GM21825 (cell line): ENCODE data around the gene SLC44A5.
"Not testable (repeated sequence)": the region's sequence is repeated elsewhere in the genome, so short reads cannot be mapped to it uniquely, and the experiment has no call there.

Experiments
- ATAC-seq: cut with Tn5 transposase; IDR thresholded peaks from one replicate; pipeline ENCODE4 v1.9.1; 2021; ENCODE audit warnings: mild to moderate bottlenecking, moderate library complexity; ENCODE audit not compliant: unreplicated experiment

SLC44A5 gene

GRCh38 chr1:75469586-75470173, 141.2 kb downstream of the SLC44A5 start:
- ATAC-seq: no peak

DNA sequence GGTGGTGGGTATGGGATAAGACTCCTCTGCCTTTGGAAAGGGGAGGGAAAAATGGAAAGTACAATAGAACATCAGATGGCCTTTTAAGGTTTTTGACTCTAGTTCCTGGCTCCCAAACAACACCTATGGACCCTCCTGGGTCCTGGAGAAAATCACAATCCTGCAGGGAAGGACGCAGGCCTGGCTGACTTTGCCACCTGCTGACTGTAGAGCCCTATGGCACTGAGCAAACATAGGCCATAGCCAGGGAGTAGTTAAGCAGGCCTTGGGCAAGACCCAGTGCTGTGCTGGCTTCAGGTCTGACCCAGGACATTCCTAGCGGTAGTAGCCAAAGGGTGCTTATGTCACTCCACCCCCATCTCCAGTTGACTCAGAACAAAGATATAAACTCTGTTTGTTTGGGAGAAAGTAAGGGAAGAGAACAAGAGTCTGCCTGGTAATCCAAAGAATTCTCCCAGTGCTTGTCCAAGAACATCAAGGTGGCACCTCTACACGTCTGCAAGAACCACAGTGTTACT, 149.0 kb downstream of the SLC44A5 start:
- ATAC-seq: no peak

DNA sequence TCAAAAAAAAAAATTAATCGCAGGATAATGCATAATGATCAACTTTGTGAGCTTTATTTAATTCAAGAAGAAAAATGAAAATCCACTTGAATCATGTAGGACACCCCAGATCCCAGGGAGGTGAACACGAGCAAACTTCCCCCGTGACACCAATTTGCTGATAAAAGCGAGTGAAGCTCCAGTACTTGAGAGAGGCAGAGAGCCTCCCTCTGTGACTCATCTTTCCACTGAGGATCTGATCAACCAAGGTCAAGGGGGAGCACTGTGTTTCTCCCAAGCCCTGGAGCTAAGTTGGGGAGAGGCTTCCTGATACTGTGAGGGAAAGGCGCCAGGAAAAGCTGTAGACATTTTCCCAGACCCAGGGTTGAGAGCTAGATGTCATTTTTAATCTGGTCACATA, 160.9 kb downstream of the SLC44A5 start:
- no peak for ATAC-seq

DNA sequence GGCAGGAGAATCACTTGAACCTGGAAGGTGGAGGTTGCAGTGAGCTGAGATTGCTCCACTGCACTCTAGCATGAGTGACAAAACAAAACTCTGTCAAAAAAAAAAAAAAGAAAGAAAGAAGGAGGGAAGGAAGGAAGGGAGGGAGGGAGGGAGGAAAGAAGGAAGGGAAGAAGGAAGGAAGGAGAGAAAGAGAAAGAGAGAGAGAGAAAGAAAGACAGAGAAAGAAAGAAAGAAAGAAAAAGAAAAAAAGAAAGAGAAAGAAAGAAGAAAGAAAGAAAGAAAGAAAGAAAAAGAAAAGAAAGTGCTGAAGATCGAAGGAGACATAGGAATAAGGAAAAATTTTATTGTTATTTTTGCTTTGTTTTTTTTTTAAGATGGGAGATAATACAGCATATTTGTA, 166.7 kb downstream of the SLC44A5 start:
- ATAC-seq: no peak

- ATAC-seq: no peak
These were observed 170.6 kb downstream of the SLC44A5 start for GRCh38 chr1:75440274-75440673.

- ATAC-seq: no peak
These were observed 172.6 kb downstream of the SLC44A5 start for GRCh38 chr1:75438355-75438754.

DNA sequence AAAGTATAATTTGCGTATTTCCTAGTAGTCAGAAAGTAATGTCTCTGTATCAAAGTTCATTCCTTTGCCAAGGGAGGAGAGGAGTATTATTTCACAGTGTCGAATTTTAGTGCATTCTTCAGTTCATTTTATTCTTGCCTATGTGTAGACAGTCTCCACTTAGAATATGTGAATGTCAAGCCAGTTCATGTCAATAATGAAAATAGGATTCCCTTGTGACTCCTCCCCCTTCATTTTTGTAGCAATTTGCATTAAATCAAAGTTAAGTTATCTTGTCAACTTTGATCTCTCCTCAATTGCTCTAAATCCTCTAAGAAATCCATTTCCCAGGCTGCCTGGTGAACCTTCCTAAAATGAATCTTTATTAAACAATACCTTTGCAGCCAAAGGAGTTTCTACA, 179.1 kb downstream of the SLC44A5 start:
- no peak for ATAC-seq

DNA sequence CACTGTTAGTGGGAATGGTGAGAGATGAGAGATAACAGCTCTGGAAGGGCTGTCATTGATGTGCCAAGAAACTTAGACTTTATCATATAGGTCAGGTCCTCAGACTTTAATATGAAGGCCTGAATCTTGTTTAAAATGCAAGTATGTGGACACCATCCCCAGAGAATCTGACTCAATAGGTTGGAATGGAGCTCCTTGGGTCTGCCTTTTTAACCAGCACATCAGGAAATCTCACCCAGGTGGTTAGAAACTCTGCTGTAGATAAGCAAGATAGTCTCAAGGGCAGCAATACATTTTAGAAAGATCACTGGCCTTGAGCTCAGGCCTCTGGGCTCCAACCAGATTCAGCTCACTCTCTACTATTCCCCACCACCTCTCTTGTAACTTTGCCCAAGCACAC, 180.4 kb downstream of the SLC44A5 start:
- ATAC-seq: no peak

DNA sequence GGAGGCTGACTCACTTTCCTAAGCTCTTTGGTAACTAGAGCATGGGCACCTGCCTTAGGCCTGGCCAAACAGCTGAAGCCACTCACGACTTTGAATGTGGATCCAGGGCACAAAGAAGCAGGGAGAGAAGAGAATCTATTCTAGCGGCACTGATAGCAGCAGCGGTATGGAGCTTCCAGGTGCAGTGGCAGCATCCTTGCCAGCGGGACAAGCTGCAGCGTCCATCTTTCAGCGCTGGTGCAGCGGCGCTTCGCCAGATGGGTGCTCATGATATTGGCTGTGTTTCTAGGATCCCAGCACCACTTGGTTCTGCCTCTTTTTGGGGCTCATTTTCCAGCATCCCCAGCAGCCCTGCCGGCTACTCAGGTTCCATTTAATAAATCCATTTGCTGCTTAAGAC, 184.2 kb downstream of the SLC44A5 start:
- ATAC-seq: no peak

DNA sequence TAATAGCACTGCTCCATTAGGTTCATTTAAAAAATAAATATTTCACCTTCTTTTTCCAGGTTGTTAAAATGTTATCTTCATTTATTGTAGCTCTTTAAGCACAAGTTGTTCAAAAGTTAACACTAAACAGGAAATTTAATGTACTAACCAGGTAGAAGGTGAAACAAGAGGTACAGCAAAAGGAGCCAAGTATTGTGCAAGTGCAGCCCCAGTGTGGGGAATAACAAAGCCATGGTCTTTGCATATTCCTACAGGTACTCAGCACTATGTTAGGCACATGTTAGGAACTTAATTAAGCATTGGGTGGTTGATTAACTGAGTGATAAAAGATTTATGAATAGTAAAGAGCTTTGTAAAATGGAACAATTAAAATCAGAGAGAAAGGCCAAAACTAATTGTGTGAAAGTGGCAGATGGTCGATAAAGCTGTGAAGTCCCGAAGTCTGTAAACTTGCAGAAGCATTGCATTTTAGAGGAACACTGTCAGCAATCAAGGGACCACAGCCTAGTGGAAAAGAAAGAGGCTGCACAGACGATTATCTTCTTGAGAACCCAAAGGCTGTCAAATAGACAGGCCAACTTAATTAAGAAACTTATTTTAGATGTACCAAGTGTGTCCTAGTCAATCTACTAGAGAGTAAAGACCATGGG, 185.8 kb downstream of the SLC44A5 start:
- no peak for ATAC-seq

GRCh38 chr1:75423616-75424015, 187.3 kb downstream of the SLC44A5 start:
- no peak for ATAC-seq

GRCh38 chr1:75423136-75423535, 187.8 kb downstream of the SLC44A5 start:
- ATAC-seq: no peak

DNA sequence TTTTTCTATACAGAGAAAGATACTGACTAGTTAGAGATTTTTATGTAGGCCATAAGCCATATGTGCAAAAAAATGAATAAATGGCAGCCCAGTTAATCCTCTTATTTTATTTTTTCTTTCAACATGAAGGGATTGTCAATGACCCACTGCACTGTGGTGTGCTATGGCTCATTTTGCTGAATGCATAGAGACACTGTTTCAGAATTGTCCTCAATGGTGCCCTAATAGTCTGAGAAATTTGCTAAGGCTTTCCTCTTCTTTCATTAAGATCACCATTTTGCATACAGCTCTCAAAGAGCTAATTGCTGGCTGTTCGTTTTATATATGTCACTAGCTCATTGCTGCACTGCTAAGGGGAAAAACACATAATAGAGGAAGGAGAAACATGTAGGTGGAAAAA, 189.5 kb downstream of the SLC44A5 start:
- ATAC-seq: no peak

DNA sequence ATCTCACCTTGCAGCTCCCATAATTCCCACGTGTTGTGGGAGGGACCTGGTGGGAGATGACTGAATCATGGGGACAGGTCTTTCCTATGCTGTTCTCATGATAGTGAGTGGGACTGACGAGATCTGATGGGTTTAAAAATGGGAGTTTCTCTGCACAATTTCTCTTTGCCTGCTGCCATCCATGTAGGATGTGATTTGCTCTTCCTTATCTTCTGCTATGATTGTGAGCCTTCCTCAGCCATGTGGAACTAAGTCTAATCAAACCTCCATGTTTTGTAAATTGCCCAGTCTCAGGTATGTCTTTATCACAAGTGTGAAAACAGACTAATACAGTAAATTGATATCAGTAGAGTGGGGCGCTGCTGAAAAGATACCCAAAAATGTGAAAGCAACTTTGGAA, 195.7 kb downstream of the SLC44A5 start:
- ATAC-seq: no peak

- no peak for ATAC-seq
These were observed 198.3 kb downstream of the SLC44A5 start for GRCh38 chr1:75412616-75413015.

DNA sequence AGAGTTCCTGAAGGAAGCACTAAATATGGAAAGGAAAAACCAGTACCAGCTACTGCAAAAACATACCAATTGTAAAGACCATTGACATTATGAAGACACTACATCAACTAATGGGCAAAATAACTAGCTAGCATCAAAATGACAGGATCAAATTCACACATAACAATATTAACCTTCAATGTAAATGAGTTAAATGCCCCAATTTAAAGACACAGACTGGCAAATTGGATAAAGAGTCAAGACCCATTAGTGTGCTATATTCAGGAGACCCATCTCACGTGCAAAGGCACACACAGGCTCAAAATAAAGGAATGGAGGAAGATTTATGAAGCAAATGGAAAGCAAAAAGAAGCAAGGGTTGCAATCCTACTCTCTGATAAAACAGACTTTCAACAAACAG, 206.2 kb downstream of the SLC44A5 start:
- ATAC-seq: not testable (repeated sequence)

DNA sequence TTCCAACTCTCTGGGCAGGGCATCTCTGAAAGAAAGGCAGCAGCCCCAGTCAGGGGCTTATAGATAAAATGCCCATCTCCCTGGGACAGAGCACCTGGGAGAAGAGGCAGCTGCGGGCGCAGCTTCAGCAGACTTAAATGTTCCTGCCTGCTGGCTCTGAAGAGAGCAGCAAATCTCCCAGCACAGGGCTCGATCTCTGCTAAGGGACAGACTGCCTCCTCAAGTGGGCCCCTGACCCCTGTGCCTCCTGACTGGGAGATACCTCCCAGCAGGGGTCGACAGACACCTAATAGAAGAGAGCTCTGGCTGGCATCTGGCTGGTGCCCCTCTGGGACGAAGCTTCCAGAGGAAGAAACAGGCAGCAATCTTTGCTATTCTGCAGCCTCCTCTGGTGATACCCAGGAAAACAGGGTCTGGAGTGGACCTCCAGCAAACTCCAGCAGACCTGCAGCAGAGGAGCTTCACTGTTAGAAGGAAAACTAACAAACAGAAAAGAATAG, 207.7 kb downstream of the SLC44A5 start:
- not testable (repeated sequence) for ATAC-seq

DNA sequence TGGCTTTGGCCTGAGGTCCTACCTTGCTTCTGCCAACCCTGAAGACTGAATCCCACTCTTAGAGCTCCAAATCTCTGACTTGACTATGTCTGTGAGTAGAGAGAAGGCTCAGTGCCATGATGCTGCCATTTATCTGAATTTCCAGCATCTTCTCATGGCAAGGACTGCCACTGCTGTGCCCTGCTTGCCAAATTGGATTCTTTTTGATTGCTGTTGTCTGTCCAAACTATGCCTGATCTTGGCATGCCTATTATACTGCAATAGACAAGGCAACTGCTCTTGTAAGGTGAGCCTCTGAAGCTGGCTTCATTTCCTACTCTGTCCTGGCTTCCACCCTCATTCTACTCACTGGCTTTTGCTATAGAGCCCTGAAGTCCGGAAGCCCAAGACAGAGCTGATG, 210.2 kb downstream of the SLC44A5 start:
- no peak for ATAC-seq

GRCh38 chr1:75396745-75397144, 214.2 kb downstream of the SLC44A5 start:
- ATAC-seq: no peak

DNA sequence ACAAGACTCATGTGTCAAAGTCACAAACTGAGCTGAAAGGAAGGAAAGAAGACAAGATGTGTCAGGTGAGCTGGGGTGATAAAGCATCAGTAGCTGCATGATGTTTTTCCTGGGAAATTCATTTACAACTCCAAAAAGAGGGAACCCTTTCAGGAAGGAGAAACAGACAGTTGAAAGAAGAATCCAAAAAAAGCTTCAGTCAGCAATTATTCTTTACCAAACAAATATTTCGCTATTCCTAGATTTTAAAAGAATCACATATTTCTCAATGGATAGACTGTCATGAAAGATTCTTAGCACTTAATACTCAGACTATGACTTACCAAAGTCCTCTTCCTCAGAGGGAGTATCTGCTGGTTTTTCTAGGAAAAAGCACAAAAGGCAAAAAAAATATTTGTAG, 214.7 kb downstream of the SLC44A5 start:
- no peak for ATAC-seq

GRCh38 chr1:75394386-75395139, 216.4 kb downstream of the SLC44A5 start:
- peak; percentile 62 for ATAC-seq

DNA sequence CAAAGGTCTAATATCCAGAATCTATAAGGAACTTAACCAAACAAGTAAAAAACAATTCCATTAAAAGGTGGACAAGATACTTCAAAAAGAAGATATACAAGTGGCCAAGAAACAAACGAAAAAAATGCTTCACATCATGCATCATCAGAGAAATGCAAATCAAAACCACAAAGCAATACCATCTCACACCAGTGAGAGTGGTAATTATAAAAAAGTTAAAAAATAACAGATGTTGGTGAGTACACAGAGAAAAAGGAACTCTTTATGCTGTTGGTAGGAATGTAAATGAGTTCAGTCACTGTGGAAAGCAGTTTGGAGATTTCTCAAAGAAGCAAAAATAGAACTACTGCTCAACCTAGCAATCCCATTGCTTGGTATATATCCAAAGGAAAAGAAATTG, 218.6 kb downstream of the SLC44A5 start:
- ATAC-seq: peak; percentile 92
